Skeletal muscle satellite cell (primary cell): Measurements from ENCODE around the gene LARP7. TPM values are rescaled to one million over a fixed set of nuclear protein-coding genes. Genes with fewer than 3 reads are reported as not detected.
"Not testable (repeated sequence)": the region's sequence is repeated elsewhere in the genome, so short reads cannot be mapped to it uniquely, and the experiment has no call there.

Source experiments
- H3K27me3 ChIP-seq: 2 replicates; pipeline ENCODE4 v1.7.0; 2013; ENCODE audit warnings: low read length; ENCODE audit not compliant: control insufficient read depth, insufficient read depth
- H3K36me3 ChIP-seq: 2 replicates; pipeline ENCODE4 v1.7.0; 2013; ENCODE audit warnings: mild to moderate bottlenecking, control low read depth, low read length; ENCODE audit not compliant: insufficient read depth
- H3K4me1 ChIP-seq: 2 replicates; pipeline ENCODE4 v1.7.0; 2013; ENCODE audit warnings: low read length; ENCODE audit not compliant: control insufficient read depth, insufficient read depth
- H3K4me2 ChIP-seq: 2 replicates; pipeline ENCODE4 v1.7.0; 2013; ENCODE audit warnings: mild to moderate bottlenecking, low read length
- H3K4me3 ChIP-seq: 2 replicates; pipeline ENCODE4 v1.7.0; 2013; ENCODE audit warnings: low read length
- H3K9ac ChIP-seq: 2 replicates; pipeline ENCODE4 v1.7.0; 2013; ENCODE audit warnings: mild to moderate bottlenecking, low read depth, low read length, moderate library complexity
- H3K9me3 ChIP-seq: replicated peaks from 2 replicates; pipeline ENCODE4 v1.7.0; 2013; ENCODE audit warnings: mild to moderate bottlenecking, control low read depth, low read length
- small RNA-seq: library from RNA; depleted of rRNA; stranded (forward); fragments of <200 nt; gene quantifications from one replicate; pipeline ENCODE3, GENCODE V24; 2012

The LARP7 gene

DNA sequence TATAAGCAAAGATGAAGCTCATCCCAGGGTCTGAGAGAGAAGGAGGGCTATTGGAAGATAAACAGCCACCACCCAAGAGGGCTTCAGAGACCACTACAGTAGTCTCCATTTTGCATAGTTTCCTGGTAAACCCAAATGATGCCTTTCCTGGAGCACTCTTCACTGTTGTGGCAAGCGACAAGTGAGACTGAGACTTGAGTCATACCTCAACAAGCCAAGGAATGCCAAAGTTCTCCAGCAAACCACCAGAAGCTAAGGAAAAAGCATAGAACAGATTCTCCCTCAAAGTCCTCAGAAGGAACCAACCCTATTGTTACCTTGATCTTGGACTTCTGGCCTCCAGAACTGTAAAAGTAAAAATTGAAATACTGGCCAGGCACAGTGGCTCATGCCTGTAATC is 65.9 kb downstream of the LARP7 start:
- Histone ChIP-seq H3K4me1 (peaks cover 14% of the 10 kb centered on the region), H3K4me3 (no peak overlapping the region), H3K36me3 (no peaks in the 10 kb centered on the region), H3K9me3 (no peaks in the 10 kb centered on the region), H3K9ac (no peak overlapping the region), H3K27me3 (peaks cover 36% of the 10 kb centered on the region), H3K4me2 (no peak overlapping the region)

DNA sequence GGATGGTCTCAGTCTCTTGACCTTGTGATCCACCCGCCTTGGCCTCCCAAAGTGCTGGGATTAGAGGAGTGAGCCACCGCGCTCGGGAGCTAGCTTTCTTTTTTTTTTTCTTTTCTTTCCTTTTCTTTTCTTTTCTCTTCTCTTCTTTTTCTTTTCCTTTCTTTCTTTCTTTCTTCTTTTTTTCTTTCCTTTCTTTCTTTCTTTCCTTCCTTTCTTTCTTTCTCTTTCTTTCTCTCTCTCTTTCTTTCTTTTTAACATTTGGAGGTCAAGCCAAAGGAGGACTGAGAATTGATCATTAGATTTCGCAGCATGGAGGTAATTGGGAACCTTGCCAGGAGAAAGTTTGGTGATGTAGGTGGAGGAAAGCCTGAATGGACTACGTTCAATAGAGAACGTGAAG is 67.4 kb downstream of the LARP7 start:
- no peaks in the 10 kb centered on the region for H3K9me3 ChIP-seq
- H3K9ac ChIP-seq = no peak overlapping the region
- H3K4me2 ChIP-seq = no peak overlapping the region
- peaks cover 14% of the 10 kb centered on the region for H3K4me1 ChIP-seq
- no peak overlapping the region for H3K4me3 ChIP-seq
- H3K36me3 ChIP-seq = no peaks in the 10 kb centered on the region
- H3K27me3 ChIP-seq = peaks cover 50% of the 10 kb centered on the region

DNA sequence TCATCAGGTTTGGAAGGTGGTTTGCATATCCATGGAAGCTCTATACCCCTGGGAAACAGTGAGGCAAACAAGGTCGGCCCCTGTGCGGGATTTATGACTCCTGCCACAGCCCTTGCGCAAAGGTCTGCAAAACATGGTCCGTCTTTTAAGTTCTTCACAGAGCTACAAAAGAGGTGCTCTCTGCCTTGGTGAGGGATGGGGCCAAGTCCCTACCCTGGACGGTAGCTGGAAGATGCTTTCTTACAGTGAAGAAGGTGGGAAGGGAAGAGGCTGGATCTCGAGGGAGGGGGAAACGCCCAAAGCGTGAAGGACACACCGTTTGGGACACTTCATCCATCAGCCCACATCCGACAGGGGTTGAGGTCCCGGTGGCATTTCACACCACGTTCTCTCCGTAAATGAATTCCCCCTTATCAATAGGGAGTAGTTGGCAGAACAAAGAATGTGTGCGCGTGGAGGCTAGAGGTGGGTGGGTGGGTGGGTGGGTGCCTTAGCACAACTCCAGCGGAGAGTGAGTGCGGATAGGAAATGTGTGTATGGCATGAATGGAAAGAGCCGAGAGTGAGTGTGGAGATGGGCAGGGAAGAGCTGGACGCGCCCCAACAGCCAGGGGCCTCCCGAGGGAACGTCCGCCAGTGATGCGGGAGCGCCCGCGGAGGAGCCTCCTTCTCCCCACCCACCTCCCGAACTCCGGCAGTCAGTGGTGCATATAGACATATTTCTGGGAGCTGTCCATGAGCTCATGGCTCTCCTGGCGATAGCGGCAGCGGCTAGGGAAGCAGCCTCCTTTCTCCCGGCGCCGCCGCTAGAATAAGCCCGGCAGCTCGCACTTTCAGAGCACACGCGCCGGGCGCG is 68.3 kb downstream of the LARP7 start:
- Histone ChIP-seq H3K4me3 (peak overlapping the region; percentile 67), H3K27me3 (peaks cover 56% of the 10 kb centered on the region), H3K36me3 (no peaks in the 10 kb centered on the region), H3K4me1 (peaks cover 14% of the 10 kb centered on the region), H3K4me2 (peak overlapping the region; percentile 83), H3K9me3 (no peaks in the 10 kb centered on the region), H3K9ac (no peak overlapping the region)

GRCh38 chr4:112705891-112706839 is 69.2 kb downstream of the LARP7 start:
- not testable (repeated sequence) for H3K9ac ChIP-seq

GRCh38 chr4:112706840-112707207 is 69.9 kb downstream of the LARP7 start:
- Histone ChIP-seq H3K4me1 (peaks cover 14% of the 10 kb centered on the region), H3K4me3 (no peak overlapping the region), H3K4me2 (peak overlapping the region; percentile 86), H3K9ac (no peak overlapping the region), H3K9me3 (no peaks in the 10 kb centered on the region), H3K27me3 (peaks cover 55% of the 10 kb centered on the region), H3K36me3 (no peaks in the 10 kb centered on the region)

More at GRCh38 chr4:112705891-112706839, 69.2 kb downstream of the LARP7 start:
- H3K9me3 ChIP-seq, H3K36me3 ChIP-seq: not testable (repeated sequence)
- Histone ChIP-seq H3K4me1 (peaks cover 14% of the 10 kb centered on the region), H3K4me2 (peak overlapping the region; percentile 86), H3K27me3 (peaks cover 56% of the 10 kb centered on the region), H3K4me3 (peak overlapping the region; percentile 71)

Small RNA genes lying within 50 kb of the gene (small RNA-seq; reads per million reads assigned to genes)
- gene MIR302A = not detected
- not detected for gene MIR302C
- gene MIR302D = not detected
- gene MIR367 = not detected
- gene WRBP1 = not detected
